Left ventricle myocardium inferior (tissue), 1 donor: Measurements from ENCODE around the gene FIGNL2. TPM values are rescaled to one million over a fixed set of nuclear protein-coding genes. Genes with fewer than 3 reads are reported as not detected.
A peak's percentile ranks its signal among the peaks of the same experiment; 100 is the strongest.

Experiments
- DNase-seq: peaks from one replicate; pipeline ENCODE4 v3.0.0-alpha.2; 2020
- H3K27ac ChIP-seq: fragments of 200-600 bp; replicated peaks from 2 replicates; pipeline ENCODE4 v1.8.0; 2021
- H3K27me3 ChIP-seq: fragments of 200-600 bp; 2 replicates; pipeline ENCODE4 v1.8.0; 2021; ENCODE audit warnings: low read depth
- H3K36me3 ChIP-seq: fragments of 200-600 bp; 2 replicates; pipeline ENCODE4 v1.8.0; 2021
- H3K4me1 ChIP-seq: fragments of 200-600 bp; 2 replicates; pipeline ENCODE4 v1.8.0; 2021
- H3K4me3 ChIP-seq: fragments of 200-600 bp; 2 replicates; pipeline ENCODE4 v1.8.0; 2021; ENCODE audit warnings: mild to moderate bottlenecking, moderate library complexity
- H3K9me3 ChIP-seq: fragments of 200-600 bp; replicated peaks from 2 replicates; pipeline ENCODE4 v1.8.0; 2021
- CTCF ChIP-seq: fragments of 200-600 bp; IDR thresholded peaks from 2 replicates; pipeline ENCODE4 v1.8.0; 2021; ENCODE audit warnings: antibody characterized with exemption, mild to moderate bottlenecking, borderline replicate concordance
- intact Hi-C: fragments of 100-400 bp; cut with micrococcal nuclease; formaldehyde crosslinking; loops from one replicate; pipeline ENCODE4 v1.11.0; 2022
- total RNA-seq: library from RNA; stranded (reverse); fragmentation: NEBNext Ultra II Directional; extraction: Animal tissue kit (Norgen Biotek cat#: 25700); gene quantifications from one replicate; pipeline ENCODE4 v1.2.1, GENCODE V29; 2021
- donor health status: DM: no; HTN: yes; CAD: no; lungs with severe emphysema.

Gene FIGNL2
- total RNA-seq, 1 donor from 2014 or later, result 0.30 TPM

DNA sequence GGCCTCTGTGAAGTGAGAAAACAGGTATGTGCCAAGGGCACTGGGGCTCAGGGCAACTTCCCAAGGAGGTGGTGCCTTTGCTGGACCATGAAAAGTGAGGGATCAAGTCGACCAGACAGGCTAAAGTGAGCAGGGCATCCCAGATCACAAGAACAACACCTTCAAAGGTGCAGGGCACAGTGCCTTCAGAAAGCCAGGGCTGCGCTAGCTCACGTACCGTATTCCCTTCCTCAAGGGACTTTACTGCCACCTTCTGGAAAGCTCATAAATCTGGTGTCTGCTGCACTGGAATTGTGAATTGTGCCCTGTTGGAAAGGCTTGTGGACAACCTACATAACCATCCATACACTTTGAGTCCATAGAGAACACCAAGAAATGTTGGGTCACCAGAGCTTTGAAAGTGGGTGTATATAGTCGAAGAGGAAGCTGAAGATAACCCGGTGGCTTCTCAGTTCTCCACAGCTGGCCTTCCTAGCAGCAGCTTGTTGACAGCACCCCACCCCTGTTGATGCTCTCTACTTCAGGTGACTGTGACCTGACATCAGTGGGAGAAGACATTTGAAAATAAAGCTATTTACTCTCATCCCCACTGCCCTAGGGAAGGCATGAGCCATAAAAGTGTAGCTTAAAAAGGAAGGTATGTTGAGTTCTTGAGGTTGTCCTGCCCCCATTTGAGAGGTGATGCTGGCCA is 24.5 kb downstream of the FIGNL2 start:
- no peak for DNase-seq
- peaks cover 21% of the 10 kb centered on the region for H3K4me1 ChIP-seq
- peak; percentile 66 for TF ChIP-seq CTCF
- H3K4me3 ChIP-seq, result no peak overlapping the region
- no peaks in the 10 kb centered on the region for H3K9me3 ChIP-seq
- intact Hi-C loops, result no loop called here
- peaks cover 30% of the 10 kb centered on the region for H3K27me3 ChIP-seq
- no peaks in the 10 kb centered on the region for H3K36me3 ChIP-seq
- H3K27ac ChIP-seq, result no peak overlapping the region

DNA sequence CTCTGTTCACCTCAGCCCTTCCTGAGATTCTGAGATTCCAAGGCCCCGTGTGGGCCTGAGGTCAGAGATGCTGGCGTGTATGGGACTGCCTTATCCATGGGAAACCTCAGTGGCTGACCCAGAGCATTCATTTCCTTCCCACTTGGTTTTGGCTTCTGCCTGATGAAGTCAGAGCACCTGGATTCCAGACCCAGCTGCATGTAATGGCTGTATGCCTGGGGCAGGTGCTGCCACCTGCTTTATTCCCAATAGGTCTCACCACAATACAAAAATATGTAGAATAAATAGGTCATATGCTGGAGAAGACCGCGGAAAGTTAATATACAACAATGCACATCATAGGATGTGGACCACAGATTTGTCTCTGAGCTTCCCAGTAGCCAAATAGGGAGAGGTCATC is 25.6 kb downstream of the FIGNL2 start:
- H3K4me1 ChIP-seq, result peaks cover 19% of the 10 kb centered on the region
- intact Hi-C loops, result no loop called here
- H3K27ac ChIP-seq, result no peak overlapping the region
- no peak for TF ChIP-seq CTCF
- no peak overlapping the region for H3K4me3 ChIP-seq
- peaks cover 40% of the 10 kb centered on the region for H3K27me3 ChIP-seq
- no peak for DNase-seq
- H3K36me3 ChIP-seq, result no peaks in the 10 kb centered on the region
- no peaks in the 10 kb centered on the region for H3K9me3 ChIP-seq

- TF ChIP-seq CTCF, result no peak
- peaks cover 14% of the 10 kb centered on the region for H3K4me1 ChIP-seq
- peaks cover 47% of the 10 kb centered on the region for H3K27me3 ChIP-seq
- H3K36me3 ChIP-seq, result no peaks in the 10 kb centered on the region
- H3K9me3 ChIP-seq, result no peaks in the 10 kb centered on the region
- H3K4me3 ChIP-seq, result peak overlapping the region; percentile 68
- intact Hi-C loops, result no loop called here
- no peak overlapping the region for H3K27ac ChIP-seq
- DNase-seq, result no peak
These were observed 26.3 kb downstream of the FIGNL2 start for GRCh38 chr12:51822261-51822616.

- peak overlapping the region; percentile 68 for H3K4me3 ChIP-seq
- peak overlapping the region; percentile 62 for H3K27ac ChIP-seq
- no peak for TF ChIP-seq CTCF
- peak; percentile 23 for DNase-seq
- H3K4me1 ChIP-seq, result peaks cover 14% of the 10 kb centered on the region
- intact Hi-C loops, result no loop called here
- H3K27me3 ChIP-seq, result peaks cover 47% of the 10 kb centered on the region
- no peaks in the 10 kb centered on the region for H3K36me3 ChIP-seq
- H3K9me3 ChIP-seq, result no peaks in the 10 kb centered on the region
These were observed 26.9 kb downstream of the FIGNL2 start for GRCh38 chr12:51821440-51822260.

GRCh38 chr12:51820526-51821439 is 27.7 kb downstream of the FIGNL2 start:
- intact Hi-C loops, result no loop called here
- H3K4me3 ChIP-seq, result peak overlapping the region; percentile 68
- peak; percentile 73 for DNase-seq
- peak overlapping the region; percentile 62 for H3K27ac ChIP-seq
- H3K36me3 ChIP-seq, result no peaks in the 10 kb centered on the region
- peaks cover 50% of the 10 kb centered on the region for H3K27me3 ChIP-seq
- peaks cover 14% of the 10 kb centered on the region for H3K4me1 ChIP-seq
- H3K9me3 ChIP-seq, result no peaks in the 10 kb centered on the region
- peak; percentile 43 for TF ChIP-seq CTCF
